EH (cell line): ENCODE data around the gene MTA3.
"Not testable (repeated sequence)": the region's sequence is repeated elsewhere in the genome, so short reads cannot be mapped to it uniquely, and the experiment has no call there.

Experiments used
- DNase-seq: peaks from one replicate; pipeline ENCODE4 v3.0.0-alpha.2; 2015; ENCODE audit warnings: low read depth

Gene MTA3

DNA sequence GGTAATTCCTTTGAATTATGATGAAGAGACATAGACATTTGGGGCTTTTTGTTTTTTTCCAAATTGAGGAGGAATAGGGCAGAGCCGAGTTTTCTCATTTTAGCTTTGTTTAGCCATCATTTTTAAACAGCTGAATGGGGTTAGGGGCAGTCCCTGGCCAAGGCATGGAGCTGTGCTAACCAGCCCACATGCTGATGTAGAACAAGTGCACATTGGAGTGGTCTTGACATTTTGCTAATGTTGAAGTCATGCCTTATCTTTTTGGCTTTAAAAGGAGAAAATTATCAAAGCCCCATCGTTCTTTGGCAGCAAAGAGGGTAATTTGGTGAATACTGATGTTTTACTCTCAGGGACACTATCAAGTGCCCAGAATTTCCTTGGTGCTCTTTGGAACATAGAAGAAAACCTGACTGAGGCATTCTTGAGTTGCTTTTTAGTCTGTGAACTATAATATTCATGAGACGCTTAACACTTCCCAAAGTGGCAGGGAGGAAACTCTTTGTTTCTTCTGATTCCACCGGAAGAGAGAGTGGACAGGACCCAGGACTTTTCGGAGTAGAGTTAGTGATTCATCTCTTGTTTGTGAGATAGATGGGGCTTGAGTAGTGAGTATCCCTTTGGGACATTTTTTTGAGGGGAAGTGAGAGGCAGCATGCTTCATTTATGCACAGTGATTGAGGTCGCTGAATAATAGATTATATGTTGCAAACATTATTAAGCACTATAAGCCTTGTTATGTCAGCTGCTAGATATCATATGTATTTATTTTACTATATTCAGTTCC lies 45.0 kb downstream of the MTA3 start:
- no peak for DNase-seq

DNA sequence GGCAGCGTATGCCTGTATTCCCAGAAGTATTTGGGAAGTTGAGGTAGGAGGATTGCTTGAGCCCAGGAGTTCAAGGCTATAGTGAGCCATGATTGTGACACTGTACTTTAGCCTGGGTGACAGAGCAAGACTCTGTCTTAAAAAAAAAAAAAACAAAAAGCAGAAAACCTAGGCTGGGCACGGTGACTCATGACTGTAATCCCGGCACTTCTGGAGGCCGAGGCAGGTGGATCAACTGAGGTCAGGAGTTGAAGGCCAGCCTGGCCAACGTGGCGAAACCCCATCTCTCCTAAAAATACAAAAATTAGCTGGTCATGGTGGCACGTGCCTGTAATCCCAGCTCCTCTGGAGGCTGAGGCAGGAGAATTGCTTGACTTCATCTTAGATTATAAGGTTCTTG lies 46.4 kb downstream of the MTA3 start:
- DNase-seq: no peak

DNA sequence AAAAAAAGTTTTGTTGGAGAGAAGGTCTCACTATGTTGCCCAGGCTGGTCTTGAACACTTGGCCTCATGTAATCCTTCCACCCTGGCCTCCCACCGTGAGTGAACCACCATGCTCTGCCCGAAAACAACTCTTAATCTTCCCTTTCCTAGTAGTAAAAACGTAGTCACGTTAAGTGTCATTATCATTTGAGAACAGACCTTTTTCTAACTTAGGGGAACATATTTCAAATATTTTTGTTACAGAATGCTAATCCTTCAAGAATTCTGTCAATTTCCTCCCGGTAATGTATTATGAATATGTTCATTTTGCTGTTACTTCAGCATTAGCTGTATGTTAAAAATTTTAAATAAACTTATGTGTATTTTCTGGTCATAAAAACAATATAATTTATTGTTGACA lies 49.7 kb downstream of the MTA3 start:
- peak; percentile 64 for DNase-seq

DNA sequence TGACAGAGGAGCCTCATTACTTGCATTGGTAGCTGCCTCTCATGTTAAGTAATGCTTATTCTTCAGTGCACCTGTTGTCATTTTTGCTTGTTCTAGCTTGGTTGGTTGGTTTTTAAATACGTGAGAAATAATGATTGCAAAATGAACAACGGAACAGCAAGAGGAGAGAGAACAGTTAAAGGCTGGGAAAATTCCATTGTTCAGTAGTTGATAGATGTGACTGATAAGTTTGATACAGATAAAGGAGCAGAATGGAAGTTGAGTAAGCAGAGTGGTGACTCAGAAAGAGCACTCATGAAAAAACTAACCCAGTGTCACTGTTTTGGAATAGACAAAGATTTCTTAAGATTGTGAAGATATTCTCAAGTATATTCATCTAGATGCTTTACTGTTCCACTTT lies 50.5 kb downstream of the MTA3 start:
- DNase-seq: peak; percentile 88

DNA sequence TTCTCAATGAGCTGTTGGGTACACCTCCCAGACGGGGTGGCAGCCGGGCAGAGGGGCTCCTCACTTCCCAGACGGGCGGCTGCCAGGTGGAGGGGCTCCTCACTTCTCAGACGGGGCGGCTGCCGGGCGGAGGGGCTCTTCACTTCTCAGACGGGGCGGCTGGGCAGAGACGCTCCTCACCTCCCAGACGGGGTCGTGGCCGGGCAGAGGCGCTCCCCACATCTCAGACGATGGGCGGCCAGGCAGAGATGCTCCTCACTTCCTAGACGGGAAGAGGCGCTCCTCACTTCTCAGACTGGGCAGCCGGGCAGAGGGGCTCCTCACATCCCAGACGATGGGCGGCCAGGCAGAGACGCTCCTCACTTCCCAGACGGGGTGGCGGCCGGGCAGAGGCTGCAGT lies 53.2 kb downstream of the MTA3 start:
- not testable (repeated sequence) for DNase-seq

DNA sequence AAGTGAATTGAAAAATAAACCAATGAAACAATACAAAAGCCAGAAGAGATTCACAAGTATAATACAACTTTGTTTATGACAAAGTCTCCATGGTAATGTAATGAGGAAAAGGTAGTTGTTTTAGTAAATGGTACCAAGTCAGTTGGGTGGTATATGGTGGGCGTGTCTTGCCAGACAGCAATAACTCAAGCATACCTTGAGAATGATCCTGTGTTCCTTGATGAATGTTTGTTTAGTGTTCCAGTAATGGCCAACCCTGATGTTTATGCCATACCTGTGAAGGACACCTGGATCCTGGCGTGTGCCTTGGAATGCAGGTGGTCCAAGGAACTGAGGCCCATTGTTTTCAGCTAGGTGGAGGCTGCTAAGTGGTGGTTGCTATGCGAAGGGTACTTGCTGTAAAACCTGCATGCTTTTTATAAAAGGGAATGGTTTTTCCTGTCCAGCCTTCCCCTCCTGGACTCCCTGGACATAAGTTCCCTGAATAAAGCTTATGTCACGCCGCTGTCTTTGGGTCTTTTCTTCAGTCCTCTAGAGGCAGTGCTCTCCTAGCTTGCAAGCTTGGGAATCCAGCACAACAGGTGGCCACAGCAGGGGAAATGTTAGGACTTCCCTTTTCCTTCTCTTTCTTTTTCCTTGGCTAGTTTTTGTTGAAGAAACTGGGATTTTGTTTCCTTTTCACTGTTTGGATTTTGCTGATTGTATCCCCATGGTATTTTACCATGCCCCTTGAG lies 54.7 kb downstream of the MTA3 start:
- no peak for DNase-seq

DNA sequence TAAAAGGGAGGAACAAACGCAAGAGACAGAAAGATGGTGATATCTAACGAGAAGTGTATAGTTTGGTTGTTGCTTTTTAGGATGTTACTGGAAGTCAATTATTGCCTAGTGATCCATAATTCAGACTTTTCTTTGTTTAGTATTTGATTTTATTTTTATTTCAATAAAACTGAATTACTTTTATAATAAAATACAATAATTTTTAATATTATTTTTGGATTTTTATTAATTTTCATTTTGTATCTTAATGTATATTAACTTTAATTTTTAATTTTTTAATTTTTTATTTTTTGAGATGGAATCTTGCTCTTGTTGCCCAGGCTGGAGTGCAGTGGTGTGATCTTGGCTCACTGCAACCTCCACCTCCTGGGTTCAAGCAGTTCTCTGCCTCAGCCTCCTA lies 55.6 kb downstream of the MTA3 start:
- DNase-seq: no peak

DNA sequence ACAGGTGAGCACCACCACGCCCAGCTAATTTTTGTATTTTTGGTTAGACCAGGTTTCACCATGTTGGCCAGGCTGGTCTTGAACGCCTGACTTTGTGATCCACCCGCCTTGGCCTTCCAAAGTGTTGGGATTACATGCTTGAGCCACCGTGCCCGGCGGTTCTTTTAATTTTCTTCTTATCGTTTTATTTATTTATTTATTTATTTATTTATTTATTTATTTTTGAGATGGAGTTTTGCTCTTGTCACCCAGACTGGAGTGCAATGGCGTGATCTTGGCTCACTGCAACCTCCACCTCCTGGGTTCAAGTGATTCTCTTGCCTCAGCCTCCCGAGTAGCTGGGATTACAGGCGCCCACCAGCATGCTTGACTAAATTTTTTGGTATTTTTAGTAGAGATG lies 59.6 kb downstream of the MTA3 start:
- DNase-seq: not testable (repeated sequence)

DNA sequence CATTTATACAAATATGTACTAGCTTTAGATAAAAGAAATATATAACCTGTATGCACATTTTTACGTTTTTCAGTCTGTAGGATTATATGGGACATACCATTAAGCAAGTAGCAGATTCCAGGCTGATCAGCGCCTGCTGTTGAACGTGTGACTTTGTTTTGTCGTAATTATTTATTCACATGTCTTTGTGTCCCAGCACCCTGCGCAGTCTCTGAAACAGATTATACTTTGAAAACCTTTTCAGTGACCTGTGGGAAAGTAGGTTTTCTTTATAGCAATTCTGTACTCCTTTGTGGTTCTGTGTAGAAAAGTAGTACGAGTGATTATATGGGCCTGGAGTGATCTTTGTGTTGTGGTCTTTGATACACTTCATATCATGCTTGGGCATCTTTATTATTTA lies 68.5 kb downstream of the MTA3 start:
- no peak for DNase-seq

DNA sequence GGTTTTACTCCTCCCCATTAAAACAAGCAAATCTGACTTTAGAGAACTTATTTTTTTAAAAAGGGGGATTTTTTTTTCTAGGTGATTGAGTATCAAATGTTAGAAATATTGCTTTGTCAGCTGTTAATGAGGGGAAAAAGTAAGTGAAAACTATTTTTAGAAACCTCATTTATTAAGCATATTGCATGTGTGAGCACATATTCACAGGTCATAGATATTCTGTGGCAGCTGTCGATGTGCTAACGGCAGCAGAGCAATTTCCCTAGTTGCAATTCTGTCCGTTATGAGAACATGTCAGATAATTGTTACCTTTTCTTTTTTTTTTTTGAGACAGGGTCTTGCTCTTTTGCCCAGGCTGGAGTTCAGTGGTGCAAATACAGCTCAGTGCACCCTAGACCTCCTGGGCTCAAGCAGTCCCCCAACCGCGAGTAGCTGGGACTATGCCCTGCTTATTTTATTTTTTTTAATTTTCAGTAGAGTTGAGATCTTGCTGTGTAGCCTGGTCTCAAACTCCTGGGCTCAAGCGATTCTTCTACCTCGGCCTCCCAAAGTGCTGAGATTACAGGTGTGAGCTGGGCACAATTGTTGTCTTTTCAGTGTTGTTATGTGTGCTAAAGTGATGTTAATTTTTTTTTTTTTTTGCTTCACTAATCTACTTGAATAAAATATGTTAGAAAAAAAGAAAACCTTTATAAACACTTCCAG lies 69.8 kb downstream of the MTA3 start:
- no peak for DNase-seq

DNA sequence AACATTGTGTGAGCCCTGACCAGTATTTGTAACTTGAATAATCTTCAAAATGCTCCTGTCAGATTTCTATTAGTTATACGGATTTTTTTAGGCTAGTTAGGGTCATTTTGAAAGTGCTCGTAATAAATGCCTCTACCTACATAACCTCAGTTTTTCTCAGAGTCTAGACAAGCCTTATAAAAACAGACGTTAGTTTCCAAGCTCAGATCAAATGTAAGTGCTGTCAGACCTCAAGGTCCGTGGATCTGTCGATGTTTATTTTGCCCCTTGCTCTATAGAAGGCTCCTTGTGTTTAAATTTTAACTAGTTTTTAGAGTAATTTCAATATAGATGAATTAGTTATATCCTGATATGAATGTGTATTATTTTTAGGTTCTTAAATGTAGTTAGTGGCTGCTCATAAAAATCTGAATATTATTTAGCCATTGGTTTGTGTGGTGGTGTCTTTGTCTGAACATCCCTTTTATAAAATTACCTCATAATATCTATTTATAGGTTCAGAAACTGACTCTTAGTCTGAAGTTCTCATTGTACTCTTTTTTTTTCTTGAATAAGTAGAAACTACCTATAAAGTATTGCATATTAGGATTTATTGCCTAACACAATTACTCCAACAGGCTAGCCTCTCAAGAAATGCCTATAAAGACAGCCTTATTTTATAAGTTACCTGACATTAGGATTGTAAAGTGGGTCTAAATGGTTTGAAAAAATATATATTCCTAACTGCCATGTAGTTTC lies 71.1 kb downstream of the MTA3 start:
- DNase-seq: no peak

DNA sequence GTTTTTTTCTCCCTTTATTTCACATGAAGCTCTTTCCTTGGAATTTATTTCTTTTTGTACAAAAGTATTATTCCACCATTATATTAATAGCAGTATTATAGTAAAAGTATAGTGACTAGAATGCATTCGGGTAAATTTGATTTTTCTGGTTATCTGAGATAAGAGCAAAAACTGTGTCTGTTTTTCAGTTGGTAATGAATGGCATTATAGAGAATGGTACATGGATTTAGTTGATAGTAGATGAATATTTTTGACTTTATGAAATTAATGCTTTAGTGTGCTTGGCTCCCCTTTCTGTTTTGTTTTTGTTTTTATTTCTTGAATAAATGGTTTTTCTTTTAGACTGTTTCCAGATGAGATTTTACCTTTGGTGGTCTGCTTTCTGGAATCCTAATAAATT lies 71.8 kb downstream of the MTA3 start:
- DNase-seq: no peak

DNA sequence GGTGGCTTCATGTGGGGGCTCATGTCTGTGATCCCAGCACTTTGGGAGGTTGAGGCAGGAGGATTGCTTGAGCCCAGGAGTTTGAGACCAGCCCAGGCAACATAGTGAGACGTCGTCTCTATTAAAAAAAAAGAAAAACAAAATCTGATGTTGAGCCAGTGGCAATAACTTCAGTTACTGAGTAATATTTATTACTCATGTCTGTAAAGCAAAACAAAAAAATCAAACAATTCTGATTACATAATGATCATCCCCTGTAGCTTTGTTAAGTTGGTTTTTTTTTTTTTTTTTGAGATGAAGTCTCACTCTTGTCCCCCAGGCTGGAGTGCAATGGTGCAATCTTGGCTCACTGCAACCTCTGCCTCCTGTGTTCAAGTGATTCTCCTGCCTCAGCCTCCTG lies 73.9 kb downstream of the MTA3 start:
- not testable (repeated sequence) for DNase-seq

DNA sequence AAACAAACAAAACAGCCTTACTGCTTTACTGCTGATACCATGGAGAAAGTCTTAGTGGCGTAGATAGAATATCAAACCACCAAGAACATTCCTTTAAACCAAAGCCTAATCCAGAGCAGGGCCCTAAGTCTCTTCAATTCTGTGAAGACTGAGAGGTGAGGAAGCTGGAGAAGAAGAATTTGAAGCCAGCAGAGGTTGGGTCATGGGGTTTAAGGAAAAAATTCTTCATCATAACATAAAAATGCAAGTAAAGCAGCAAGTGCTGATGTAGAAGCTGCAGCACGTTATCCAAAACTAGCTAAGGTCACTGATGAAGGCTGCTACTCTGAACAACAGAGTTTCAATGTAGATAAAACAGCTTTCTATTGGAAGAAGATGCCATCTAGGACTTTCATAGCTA lies 77.1 kb downstream of the MTA3 start:
- DNase-seq: peak; percentile 11

DNA sequence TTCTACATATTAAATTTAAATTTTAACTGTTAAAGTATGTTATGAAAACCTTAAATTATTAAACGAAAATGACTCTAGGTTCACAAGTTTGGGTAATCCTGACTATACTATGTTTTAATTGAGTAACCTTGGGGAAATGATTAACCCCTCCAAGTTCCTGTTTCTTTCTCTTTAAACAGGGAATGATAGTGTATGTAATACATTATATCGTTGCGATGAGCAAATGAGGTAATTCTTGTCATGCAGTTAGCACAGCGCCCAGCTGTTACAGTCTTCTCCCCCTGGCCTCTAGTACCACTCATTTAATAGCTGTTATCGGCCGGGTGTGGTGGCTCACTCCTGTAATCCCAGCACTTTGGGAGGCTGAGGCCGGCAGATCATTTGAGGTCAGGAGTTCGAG lies 80.4 kb downstream of the MTA3 start:
- DNase-seq: no peak

DNA sequence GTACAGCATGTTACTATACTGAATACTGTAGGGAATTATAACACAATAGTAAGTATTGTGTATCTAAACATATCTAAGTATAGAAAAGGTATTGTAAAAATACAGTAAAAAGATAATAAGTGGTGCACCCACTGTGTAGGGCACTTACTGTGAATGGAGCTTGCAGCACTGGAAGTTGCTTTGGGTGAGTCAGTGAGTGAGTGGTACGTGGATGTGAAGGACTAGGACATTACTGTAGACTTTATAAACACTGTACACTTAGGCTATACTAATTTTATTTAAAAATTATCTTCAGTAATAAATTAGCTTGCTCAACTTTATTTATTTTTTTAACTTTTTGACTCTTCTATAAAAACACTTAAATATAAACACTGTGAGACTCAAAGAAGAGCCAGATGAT lies 82.6 kb downstream of the MTA3 start:
- DNase-seq: peak; percentile 43

DNA sequence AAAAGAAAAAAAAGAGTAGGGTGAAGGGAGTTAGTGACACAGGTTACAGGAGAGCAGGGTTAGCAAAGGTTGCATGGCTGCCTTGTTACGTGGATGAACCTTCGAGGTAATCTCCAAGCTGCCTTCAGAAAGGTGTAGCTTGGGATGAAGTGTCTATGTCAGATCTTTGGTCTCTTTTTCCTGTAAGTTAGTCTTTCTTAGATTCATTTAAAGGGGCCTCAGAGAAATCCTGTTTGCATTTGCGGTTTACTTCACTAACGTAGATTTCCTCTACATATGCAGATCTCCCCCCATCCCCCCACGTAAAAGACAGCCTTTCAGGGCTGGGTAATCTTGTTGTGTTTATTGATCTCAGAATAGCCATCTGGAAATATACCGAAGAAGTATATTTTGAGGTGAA lies 83.7 kb downstream of the MTA3 start:
- no peak for DNase-seq

DNA sequence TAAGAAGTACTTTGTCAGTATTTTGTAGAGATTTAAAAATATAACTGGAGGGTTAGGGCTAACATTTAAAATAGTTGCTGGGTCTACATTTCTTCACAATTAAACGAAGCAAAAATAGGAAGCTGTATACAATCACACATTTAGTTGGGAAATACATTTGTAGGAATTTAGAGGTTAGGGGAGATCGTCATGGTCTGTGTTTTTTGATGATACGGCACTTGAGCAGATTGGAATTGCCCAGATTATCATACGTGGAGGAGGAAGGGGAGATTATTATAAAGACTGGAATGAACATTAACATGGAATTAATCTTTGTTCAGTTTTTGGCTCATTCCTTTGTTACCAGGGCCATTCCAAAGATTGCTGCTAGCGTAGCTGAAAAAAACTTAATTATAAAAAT lies 84.6 kb downstream of the MTA3 start:
- DNase-seq: no peak

DNA sequence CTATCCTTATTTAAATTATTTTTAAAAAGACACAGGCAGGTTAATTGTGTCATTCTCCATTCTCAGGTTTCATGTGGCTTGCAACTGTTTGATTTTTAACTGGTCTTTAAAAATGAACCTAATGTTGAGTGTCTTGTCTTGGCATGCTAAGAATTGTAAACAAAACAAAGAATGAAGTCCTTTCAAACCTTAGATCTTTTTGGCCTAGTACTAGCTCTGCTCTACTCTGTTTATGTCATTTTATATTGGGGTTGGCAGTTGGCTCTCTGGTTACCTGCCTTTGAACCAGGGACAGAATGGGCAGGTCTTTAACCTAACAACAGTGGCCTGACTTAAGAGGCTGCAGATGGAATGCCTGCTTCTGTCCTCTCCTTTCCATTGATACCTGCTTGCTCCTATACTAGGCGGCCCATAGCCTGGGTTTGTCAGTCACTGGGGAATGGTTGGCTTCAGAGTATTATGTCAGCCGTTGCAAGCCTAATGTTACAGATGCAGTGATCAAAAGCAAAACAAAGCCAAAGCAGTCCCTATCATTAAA lies 85.5 kb downstream of the MTA3 start:
- DNase-seq: peak; percentile 15

DNA sequence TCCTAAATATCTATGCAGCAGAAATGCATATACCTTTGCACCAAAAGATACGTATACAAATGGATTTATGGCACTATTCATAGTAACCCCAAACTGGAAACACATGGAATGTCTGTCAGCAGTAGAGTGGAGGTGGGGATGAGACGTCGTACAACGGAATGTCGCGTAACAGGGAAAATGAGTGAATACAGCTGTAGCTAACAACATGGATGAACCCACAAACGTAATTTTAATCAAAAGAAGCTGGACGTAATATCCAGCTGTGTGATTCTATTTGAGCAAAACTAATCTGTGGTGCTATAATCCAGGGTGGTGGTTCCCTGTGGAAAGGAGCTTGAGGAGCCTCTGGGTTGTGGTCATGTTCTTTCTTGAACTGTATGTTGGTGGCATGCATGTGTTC lies 89.9 kb downstream of the MTA3 start:
- DNase-seq: no peak

DNA sequence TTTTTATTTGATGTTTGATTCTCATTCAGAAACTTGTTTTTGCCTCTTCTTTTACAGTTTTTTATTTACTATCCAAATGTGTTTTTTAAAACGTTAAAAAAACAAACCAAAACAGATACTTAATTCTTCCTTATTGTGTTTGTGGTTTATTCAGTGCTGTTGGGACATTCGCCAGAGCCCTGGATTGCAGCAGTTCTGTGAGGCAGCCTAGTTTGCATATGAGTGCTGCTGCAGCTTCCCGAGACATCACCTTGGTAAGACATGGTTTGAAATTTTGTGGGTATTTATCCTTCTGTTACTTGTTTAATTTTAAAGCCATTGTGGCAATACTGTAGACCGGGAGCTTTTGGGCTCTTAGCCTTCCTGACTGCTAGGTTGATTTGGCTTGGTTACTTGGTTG lies 91.2 kb downstream of the MTA3 start:
- DNase-seq: peak; percentile 23

DNA sequence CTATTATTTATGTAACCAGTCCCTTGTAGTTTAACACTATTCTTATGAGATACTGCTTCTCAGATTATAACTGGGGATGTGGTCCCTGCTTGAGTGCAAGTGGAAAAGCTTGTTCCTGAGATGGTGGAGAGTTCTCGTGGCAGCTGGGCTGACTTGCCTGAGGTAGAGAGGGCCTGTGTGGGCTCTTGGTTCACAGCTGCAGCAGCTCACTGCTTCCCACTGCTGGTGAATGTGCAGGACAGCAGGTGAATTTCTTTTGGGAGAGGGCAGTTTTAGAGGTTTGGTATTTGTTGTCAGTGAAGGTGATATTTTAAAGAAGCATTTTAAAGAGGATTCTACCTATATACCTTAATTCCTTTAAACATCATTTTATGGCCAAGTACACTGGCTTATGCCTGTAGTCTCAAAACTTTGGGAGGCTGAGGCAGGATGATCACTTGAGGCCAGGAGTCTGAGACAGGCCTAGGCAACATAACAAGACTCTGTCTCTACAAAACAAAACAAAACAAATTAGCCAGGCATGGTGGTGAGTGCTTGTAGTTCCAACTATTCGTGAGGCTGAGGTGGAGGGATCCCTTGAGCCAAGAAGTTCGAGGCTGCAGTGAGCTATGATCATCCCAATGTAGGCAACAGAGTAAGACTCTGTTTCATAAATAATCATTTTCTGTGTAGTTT lies 94.8 kb downstream of the MTA3 start:
- DNase-seq: peak; percentile 74
